Dermis blood vessel endothelial cell (primary cell): Measurements from ENCODE around the gene PLCB1. TPM values are rescaled to one million over a fixed set of nuclear protein-coding genes. Genes with fewer than 3 reads are reported as not detected.

Experiments used
- DNase-seq: peaks from one replicate; pipeline ENCODE4 v3.0.0; 2010
- total RNA-seq: library from RNA; depleted of rRNA; stranded (reverse); fragments of >200 nt; gene quantifications from 2 replicates; pipeline ENCODE4 v1.2.3, GENCODE V29; 2014

The PLCB1 gene
- total RNA-seq, 1 donor from 2014 or later, result 19.6 TPM

DNA sequence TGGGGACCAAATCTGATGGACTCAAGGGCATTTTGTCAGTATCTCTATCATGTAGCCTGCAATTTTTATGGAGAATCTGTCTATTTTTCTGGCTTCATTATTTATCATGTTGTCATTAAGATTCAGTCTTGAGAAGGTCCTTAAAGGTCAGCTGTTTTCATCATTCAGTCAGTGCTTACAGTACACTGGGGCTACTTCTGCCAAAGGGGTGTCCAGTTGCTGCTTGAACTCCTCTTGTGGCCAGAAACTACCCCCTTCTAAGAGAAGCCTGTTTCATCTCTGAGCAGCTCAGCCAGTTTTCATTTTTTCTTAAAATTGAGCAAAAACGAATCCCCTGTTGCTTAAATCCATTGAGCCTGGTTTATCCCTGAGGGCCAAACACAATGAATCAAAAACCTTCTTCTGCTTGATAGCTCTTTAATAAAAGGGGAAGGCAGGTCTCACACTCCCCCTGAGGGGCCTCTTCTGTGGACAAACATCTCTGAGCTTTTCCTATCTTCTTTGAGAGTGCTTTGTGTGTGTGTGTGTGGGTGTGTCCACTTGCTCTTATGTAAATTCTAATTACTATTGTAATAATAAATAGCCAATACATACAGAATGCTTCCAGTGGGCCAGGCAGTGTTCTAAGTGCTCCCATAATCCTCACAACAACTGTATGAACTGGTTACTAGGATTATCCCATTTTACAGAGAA, 172.2 kb downstream of the PLCB1 start:
- no peak for DNase-seq

- peak; percentile 66 for DNase-seq
Measured at GRCh38 chr20:8305449-8305978, 173.4 kb downstream of the PLCB1 start.

- DNase-seq, result no peak
Measured at GRCh38 chr20:8306937-8307336, 174.9 kb downstream of the PLCB1 start.

DNA sequence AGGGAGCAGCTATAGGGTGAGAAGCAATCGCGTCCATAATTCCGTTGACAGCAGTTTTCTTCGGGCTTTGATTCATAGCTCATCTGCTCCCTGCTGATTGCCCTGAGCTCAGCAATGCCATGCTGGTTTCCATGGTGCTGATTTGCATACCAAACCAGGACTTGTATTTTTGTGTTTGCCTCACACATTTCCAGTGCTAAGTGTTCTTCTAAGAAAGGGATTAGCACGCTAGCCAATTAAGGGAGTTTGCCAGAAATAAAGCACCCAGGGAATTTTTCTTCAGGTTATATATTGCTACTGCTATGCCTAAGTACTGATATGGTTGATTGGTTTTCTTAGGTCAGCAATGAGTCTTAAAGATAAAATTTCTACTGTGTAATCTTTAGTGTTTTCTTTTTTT, 177.6 kb downstream of the PLCB1 start:
- no peak for DNase-seq

- no peak for DNase-seq
Measured at GRCh38 chr20:8310618-8311017, 178.6 kb downstream of the PLCB1 start.

DNA sequence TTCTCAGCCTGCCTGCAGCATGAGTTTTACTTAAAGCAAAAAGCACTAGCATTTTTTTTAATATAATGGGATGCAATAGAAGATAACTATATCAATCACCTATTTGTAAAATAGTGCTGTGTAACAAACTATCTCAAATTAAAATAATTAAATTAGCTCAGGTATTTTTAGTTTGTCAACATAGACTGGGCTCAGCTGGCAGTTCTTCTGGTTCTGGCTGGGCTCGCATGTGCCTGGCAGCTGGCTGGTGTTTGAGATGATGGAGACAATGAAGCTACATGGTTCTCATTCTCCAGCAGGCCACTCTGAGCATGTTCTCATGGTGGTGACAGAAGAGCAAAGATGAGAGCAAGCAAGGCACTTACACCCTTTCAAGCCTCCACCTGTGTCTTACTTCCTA, 181.0 kb downstream of the PLCB1 start:
- no peak for DNase-seq

DNA sequence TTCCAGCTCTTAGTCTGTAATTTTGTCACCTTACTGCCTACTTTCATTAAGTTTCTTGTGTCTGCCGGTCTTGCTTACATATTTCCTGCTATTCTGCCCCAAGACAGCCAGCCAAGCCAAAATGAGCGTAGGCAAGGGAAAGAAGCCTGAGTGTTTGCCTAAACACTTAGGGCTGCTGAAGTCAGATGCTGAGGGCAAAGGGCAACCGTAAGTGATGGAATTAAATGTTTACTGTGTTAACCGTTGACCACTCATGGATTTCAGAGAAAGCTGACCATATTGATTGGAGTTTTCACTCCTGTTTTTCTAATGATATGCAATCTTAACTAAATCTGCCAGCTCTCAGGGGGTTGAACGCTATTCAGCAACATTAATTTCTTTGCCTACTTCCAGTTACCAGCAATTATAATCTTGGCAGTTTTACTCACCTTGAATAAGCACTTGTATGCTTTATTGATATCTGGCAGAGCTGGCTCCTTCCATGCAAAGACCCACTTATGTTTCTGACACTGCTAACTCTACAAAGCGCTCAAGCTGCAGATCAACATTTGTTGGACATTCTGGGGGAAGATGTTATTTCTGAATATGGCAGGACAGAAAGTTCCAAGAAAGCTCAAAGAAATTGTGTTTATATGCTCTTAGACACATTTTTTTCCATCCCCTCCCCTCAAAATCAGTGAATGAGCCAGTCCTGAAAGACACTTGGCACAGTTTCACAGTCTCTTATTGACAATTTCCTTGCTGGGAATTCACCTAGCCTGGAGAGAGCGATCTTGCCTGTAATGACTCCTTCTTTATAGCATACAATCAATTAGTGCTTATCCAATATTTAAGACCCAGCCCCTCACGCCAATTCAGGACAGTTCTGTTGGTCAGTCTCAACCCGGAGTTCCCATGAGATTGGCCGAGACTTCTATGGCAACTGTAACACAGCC, 183.8 kb downstream of the PLCB1 start:
- no peak for DNase-seq

DNA sequence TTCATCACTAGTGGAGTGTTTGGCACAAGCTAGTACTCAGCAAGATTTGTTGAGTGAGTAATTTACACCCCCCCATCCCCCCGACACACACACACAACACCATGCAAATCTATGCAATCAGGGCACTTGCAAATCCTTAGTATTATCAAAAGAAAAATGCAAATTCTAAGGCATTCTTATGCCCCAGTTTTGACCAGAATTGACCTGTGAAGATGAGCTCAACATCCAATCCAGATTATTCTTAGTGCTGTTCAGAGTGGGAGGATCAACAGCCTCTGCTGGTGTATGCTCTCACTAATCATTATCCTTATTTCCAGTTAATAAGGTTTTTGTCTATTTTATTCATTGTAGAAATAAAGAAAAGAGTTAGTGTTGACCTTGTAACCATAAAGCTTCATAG, 185.4 kb downstream of the PLCB1 start:
- DNase-seq, result no peak

DNA sequence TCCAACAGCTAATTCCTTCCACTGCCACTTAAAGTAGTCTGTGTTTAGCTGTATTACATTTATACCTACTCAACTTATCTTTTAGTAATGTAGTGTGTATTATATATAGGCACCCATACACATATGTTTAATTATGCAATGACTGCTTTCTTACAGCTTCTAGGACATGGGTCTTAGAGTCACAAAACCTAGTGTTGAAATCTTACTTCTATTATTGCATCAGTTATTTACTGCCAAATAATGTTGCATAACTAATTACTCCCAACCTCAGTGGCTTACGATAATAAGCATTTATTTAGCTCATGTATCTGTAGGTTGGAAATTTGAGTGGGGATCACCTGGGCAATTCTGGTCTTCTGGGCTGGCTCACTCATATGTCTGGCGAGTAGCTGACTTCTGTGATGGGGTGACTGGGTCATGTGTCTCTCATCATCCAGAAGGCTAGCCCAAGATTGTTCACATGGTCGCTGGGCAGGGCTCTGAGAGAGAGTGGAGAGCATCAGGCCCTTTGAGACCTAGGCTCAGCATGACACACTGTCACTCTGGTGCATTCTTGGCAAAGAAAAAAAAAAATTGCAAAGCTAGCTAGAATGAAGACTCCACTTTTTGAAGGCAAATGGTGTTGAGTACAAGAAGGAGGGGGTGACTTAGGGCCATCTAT, 187.0 kb downstream of the PLCB1 start:
- no peak for DNase-seq

DNA sequence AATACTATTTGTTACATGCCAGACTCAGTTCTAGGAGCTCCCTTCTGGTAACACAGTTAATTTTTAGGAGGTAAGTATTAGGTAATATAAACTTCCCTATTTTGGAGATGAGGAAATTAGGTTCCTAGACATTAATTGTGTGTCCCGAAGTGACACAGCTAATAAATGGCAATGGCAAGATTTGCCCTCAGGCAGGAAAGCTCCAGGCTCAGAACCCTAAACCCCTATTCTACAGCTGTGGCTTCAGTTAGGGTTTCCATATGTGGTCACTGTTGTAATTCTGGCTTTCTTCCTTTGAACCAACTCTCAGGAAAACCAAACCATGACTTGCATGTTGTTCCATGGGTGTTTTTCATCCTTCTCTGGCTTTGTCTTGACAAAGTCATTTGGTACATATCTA, 188.2 kb downstream of the PLCB1 start:
- no peak for DNase-seq

DNA sequence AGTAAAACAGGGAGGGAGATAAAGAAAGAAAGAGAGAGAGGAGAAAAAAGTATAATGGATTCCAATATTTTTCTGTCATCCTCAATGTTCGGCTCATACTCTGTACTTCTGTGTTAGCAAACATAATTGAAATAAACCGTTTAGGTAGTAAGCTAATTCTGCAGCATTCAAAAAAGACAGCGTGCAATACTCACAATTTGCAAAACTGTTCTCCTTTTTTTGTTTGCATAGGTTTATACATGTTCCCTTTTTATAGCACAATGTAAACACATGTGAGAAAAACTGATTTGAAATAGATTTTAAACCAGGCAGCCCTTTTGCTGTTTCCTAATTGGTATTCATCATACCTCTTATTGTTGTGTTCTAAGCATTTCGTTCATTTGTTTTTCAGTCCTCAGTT, 188.9 kb downstream of the PLCB1 start:
- DNase-seq, result no peak

- peak; percentile 9 for DNase-seq
Measured at GRCh38 chr20:8322662-8323217, 190.7 kb downstream of the PLCB1 start.

DNA sequence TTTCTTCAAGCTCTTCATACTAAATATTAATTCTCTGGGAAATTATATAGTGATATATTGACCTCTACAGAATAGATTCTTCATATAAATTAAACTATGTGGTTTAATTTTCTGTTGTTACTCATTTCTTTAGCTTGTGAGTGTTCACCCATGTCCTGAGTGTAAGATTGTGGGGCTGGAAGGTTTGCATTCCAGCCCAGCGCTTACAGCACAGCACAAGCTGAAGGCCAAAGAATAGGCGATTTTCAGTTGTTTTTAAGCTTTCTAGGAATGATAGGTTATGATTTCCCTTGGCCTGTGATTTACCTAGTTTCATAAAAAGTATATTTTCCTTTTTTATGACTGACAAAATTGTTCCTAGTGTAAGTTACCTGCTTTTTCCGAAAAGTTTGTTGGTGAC, 194.1 kb downstream of the PLCB1 start:
- no peak for DNase-seq

- DNase-seq, result no peak
Measured at GRCh38 chr20:8326899-8327298, 194.8 kb downstream of the PLCB1 start.

DNA sequence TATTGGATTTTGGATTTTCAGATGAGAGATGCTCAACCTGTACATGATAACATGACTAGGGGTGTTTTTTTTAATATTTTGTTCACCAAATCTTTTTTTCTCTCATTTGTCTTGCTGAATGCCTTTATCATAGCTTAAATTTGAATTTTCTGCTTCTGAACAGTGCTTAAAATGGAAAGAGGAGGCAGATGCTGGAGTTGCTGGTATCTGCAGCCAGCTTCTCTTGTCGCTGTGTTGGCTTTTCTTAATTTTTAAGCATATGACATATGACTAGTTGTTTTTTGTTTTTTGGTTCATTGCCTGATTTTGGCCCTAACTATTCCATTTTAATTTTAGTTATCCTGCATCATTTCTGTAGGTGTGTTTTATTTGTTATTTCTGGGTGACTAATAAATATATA, 196.1 kb downstream of the PLCB1 start:
- DNase-seq, result no peak

DNA sequence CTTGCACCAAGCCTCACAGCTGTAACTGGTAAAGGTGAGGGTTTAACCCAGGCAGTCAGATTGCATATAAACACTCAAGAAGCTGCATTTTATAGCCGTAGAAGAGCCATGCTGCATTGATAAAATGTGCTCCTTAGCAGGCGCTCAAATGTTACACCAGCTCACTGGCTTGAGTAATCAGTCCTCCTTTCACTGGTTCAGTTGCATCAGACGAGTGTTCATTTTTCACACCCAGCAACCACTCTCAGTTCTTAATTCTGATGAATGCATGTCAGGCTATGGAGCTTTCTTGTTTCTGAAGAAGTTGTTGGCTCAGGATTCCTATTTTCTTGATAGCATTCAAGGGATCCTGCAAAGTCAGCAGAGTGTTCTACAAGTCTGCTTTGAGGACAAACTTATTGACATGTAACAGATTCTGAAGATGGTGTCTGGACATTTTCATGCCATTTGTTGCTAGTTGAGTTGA, 198.3 kb downstream of the PLCB1 start:
- no peak for DNase-seq

DNA sequence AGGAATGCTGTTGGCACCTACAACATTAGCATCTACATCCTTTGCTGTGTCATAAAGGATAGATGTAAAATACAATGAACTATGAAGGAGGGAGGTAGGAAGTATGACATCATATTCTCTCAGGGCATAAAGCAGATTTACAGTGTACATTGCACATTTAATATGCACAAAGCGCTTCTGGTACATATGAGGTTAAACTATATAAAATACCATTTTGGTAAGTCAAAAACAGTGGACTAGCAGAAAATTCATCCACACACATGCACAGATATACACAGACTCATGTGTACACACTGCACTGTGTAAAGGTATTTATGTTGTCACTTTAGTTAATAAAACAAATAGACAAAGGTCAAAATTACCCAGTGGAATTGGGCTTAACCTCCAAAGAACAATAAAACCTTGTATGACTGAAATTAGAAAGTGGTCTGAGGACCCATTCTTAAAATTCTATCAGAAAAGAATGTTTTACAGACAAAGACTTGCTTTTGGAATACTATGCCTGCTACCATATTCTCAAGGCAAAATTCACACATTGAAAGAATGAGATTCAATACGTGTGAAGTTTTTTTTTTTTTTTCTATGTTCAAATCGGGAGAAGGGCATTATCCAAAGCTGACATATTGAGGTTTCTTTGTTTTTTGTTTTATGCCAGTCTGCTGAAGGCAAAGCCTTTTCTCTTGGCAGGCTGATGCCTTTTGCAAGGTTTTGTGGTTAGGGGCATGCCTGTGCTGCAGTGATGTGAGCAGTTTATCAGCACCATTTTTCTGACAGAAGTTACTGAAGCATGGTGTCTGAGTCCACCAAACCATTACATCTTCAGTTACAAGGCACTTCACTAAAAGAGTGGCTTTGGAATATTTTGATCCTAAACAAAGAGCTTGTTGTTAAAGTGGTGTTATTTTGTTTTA, 199.0 kb downstream of the PLCB1 start:
- DNase-seq, result no peak

DNA sequence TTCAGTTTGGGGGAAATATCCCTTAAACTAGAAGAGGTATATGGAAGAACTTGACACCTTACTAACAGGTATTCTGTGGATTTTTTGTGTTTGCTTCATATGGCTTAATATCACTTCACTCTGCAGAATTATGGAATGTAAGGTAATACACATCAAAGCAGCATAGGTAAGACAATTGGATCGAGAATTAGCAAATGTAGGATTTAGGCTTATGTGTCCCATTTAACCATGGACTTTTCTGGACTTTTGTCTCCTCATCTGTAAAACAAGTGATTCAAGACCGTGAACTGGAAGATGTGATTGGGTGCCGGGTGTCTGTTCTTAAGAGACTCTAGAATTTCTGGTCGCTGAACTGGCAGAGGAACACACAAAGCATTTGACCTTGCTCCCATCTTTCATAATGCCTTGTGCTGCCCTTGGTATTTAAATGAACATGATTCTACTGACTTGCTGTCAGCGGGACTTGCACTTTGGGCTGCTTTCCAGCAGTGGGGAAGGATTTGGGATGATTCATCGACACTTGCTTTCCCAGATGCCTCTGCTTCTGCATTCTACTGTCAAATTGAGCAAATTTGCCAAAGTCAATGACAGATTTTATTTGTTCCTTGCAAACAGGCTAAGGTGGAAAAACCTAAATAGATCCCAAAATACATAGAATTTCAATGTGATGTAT, 199.8 kb downstream of the PLCB1 start:
- DNase-seq, result peak; percentile 14

GRCh38 chr20:8334641-8335040, 202.6 kb downstream of the PLCB1 start:
- DNase-seq, result no peak

- no peak for DNase-seq
Measured at GRCh38 chr20:8335059-8335458, 203.0 kb downstream of the PLCB1 start.
